Skeletal muscle satellite cell (primary cell): Measurements from ENCODE around the gene EPN1. TPM values are rescaled to one million over a fixed set of nuclear protein-coding genes. Genes with fewer than 3 reads are reported as not detected.

ENCODE experiments used
- H3K27me3 ChIP-seq: 2 replicates; pipeline ENCODE4 v1.7.0; 2013; ENCODE audit warnings: low read length; ENCODE audit not compliant: control insufficient read depth, insufficient read depth
- H3K36me3 ChIP-seq: 2 replicates; pipeline ENCODE4 v1.7.0; 2013; ENCODE audit warnings: mild to moderate bottlenecking, control low read depth, low read length; ENCODE audit not compliant: insufficient read depth
- H3K4me1 ChIP-seq: 2 replicates; pipeline ENCODE4 v1.7.0; 2013; ENCODE audit warnings: low read length; ENCODE audit not compliant: control insufficient read depth, insufficient read depth
- H3K4me2 ChIP-seq: 2 replicates; pipeline ENCODE4 v1.7.0; 2013; ENCODE audit warnings: mild to moderate bottlenecking, low read length
- H3K4me3 ChIP-seq: 2 replicates; pipeline ENCODE4 v1.7.0; 2013; ENCODE audit warnings: low read length
- H3K9ac ChIP-seq: 2 replicates; pipeline ENCODE4 v1.7.0; 2013; ENCODE audit warnings: mild to moderate bottlenecking, low read depth, low read length, moderate library complexity
- H3K9me3 ChIP-seq: replicated peaks from 2 replicates; pipeline ENCODE4 v1.7.0; 2013; ENCODE audit warnings: mild to moderate bottlenecking, control low read depth, low read length
- total RNA-seq: library from RNA; depleted of rRNA; stranded (reverse); fragments of >200 nt; gene quantifications from 2 replicates; pipeline ENCODE4 v1.2.3, GENCODE V29; 2012; rRNA removed

Gene EPN1
- 55.3 and 77.1 TPM in 2 replicates for total RNA-seq

DNA sequence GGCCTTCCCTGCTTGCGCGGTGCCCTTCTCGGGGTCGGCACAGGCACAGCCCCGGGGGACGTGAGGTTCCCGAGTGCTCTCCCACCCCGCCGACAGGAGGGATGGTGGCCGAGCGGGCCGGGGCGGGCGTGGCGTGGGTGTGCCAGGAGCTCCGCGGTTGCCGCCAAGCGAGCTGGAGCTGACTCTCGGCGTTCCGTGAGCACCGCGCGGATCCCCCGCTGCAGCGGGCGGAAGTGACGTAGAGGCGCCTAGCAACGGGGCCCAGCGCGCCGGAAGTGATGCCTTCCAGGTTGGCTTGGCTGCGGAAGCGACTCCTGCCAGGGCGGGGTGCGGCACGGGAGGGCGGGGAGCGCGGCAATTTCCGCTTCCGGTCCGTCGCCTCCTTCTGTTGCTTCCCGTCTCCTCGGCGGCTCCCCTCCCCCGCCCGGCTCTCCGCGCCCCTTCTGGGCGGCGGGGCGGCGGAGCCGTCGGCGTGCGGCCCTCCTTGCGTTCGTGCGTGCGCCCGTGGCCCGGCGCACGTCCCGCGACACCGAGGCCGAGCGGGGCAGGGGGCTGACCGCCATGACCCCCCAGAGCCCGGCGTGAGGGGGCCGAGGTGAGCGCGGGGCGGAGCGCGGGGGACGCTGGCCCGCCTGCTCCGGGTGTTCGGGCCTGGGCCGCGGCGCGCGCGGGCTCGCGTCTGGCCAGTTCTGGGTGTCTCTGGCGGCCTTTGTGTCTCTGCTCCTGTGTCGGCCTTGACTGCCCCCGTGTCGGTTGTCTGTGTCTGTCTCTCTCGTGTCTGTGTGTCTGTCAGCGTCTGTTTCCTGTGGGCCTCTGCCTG lies at the start of gene EPN1:
Gene EPN1, plus strand, starts transcription at position 386 of the 820 bp plus-strand sequence. CDS start 3,402 bp downstream, outside the sequence.
- peaks cover 45% of the 10 kb centered on the region for H3K36me3 ChIP-seq

DNA sequence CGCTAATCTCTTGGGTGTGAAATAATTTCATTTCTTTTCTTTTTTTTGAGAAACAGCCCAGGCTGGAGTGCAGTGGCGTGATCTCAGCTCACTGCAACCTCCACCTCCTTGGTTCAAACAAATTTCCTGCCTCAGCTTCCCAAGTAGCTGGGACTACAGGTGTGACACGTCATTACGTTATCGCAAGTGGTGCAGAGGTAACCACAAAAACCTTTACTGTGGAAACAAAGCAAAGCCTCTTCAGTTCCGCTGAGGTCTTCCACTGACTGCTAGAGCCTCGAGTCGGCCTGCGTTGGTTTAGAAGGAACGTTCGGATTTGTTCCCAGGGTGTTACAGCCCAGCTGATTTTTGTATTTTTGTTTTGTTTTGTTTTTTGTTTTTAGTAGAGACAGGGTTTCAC lies 48.7 kb upstream of the EPN1 start:
- Histone ChIP-seq H3K4me3 (no peak overlapping the region), H3K9me3 (no peaks in the 10 kb centered on the region), H3K4me1 (peaks cover 5% of the 10 kb centered on the region), H3K9ac (no peak overlapping the region), H3K36me3 (peaks cover 4% of the 10 kb centered on the region), H3K27me3 (no peaks in the 10 kb centered on the region), H3K4me2 (no peak overlapping the region)

More for the DNA sequence above, at the start of gene EPN1:
- Histone ChIP-seq H3K9me3 (no peaks in the 10 kb centered on the region), H3K4me1 (peaks cover 40% of the 10 kb centered on the region), H3K4me2 (peak within 1 kb of the TSS; percentile 88), H3K4me3 (peak within 1 kb of the TSS; percentile 76), H3K27me3 (no peaks in the 10 kb centered on the region), H3K9ac (peak within 1 kb of the TSS; percentile 87)

DNA sequence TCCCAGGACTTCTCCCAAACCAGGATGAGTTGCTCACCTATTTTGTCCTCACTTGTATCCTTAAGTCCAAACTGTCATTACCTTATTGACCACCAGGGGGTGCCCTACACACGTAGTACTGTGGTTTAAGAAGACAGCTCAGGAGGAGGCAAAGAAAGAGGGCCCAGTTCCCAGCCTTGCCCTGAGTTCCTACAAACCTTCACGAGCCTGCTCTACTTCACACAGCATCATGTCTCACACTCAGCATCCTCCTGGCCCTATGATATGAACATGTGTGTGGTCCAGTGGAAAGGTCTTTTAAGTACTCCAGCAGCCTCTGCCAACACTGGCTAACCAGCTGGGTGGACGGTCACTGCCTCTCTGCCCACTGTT lies 42.6 kb upstream of the EPN1 start:
- H3K4me3 ChIP-seq = no peak overlapping the region
- H3K4me2 ChIP-seq = no peak overlapping the region
- H3K9ac ChIP-seq = peak overlapping the region; percentile 31
- H3K27me3 ChIP-seq = no peaks in the 10 kb centered on the region
- peaks cover 17% of the 10 kb centered on the region for H3K4me1 ChIP-seq
- H3K9me3 ChIP-seq = no peaks in the 10 kb centered on the region
- no peaks in the 10 kb centered on the region for H3K36me3 ChIP-seq

- Histone ChIP-seq H3K9me3 (no peaks in the 10 kb centered on the region), H3K4me1 (peaks cover 17% of the 10 kb centered on the region), H3K4me2 (peak overlapping the region; percentile 87), H3K4me3 (peak overlapping the region; percentile 85), H3K36me3 (no peaks in the 10 kb centered on the region), H3K27me3 (no peaks in the 10 kb centered on the region), H3K9ac (peak overlapping the region; percentile 99)
Measured at GRCh38 chr19:55633861-55634260, 41.2 kb upstream of the EPN1 start.

GRCh38 chr19:55635334-55635717 lies 39.7 kb upstream of the EPN1 start:
- Histone ChIP-seq H3K4me3 (peak overlapping the region; percentile 85), H3K4me1 (peaks cover 24% of the 10 kb centered on the region), H3K9me3 (no peaks in the 10 kb centered on the region), H3K9ac (peak overlapping the region; percentile 99), H3K36me3 (no peaks in the 10 kb centered on the region), H3K27me3 (no peaks in the 10 kb centered on the region), H3K4me2 (peak overlapping the region; percentile 87)

DNA sequence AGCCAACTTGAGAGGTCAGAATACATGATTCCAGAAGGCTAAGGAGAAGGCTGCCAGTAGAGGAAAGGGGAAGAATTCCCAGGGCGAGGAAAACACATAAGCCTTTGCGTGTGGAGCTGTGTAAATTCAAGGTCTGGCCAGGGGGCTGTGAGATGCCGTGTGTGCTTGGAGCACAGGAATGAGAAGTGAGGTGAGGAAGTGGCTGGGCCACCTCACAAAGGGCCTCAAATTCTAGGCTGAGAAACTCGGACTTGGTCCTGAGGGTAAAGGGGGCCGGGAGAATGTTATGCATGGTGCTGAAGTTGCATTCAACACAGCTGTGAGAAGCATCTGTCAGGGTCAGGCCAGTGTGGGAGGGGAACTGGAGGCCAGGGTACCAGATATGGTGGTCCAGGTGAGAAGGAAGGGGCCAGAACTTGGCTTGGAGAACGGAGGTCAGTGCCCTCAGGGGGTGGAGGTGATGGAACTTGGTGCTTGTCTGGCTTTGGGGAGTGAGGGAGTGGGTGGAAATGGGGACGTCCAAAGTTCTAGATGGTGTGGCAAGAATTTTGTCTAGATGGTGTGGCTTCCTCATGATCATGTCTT lies 39.1 kb upstream of the EPN1 start:
- Histone ChIP-seq H3K9me3 (no peaks in the 10 kb centered on the region), H3K4me2 (peak overlapping the region; percentile 87), H3K27me3 (no peaks in the 10 kb centered on the region), H3K4me1 (peaks cover 27% of the 10 kb centered on the region), H3K9ac (peak overlapping the region; percentile 99), H3K36me3 (no peaks in the 10 kb centered on the region), H3K4me3 (peak overlapping the region; percentile 85)

DNA sequence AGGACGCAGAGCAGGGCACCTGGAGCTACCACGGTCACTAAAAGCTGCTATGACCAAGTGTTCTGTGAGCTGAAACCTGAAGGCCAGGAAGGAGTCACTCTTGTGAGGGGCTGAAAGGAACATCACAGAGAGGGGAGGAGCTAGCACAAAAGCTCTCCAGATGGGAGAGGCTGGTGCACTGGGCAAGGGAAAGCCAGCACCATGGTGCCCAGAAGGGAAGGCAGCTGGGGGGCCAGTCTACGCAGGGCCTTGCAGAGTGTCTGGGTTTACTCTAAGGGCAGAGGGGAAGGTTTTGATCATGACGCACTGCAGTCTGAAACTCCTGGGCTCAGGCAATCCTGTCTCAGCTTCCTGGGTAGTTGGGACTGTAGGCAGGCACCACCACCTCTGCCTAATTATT lies 38.3 kb upstream of the EPN1 start:
- Histone ChIP-seq H3K4me1 (peaks cover 27% of the 10 kb centered on the region), H3K36me3 (no peaks in the 10 kb centered on the region)

GRCh38 chr19:55637534-55637933 lies 37.5 kb upstream of the EPN1 start:
- no peak overlapping the region for H3K9ac ChIP-seq

More for the DNA sequence above, 38.3 kb upstream of the EPN1 start:
- no peak overlapping the region for H3K9ac ChIP-seq
- no peaks in the 10 kb centered on the region for H3K27me3 ChIP-seq
- peak overlapping the region; percentile 87 for H3K4me2 ChIP-seq
- no peaks in the 10 kb centered on the region for H3K9me3 ChIP-seq
- H3K4me3 ChIP-seq = peak overlapping the region; percentile 85

DNA sequence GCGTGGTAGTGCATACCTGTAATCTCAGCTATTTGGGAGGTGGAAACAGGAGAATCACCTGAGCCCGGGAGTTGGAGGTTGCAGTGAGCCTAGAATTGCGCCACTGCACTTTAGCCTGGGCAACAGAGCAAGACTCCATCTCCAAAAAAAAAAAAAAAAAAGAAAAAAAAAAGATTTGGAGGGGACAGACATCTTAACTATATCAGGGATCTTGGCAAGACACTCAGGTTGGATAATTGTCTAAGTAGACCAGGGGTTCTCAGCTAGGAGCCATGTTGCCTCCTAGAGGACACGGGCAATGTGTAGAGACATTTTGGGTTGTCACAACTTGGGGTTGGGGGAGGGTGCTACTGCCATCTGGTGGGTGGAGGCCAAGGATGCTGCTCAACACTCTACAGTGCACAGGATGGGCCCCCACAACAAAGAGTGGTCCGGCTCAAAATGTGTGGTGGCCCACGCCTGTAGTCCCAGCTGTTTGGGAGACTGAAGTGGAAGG lies 36.1 kb upstream of the EPN1 start:
- H3K27me3 ChIP-seq = no peaks in the 10 kb centered on the region
- H3K4me1 ChIP-seq = peaks cover 40% of the 10 kb centered on the region
- no peaks in the 10 kb centered on the region for H3K36me3 ChIP-seq
- H3K4me3 ChIP-seq = no peak overlapping the region
- H3K4me2 ChIP-seq = no peak overlapping the region
- no peaks in the 10 kb centered on the region for H3K9me3 ChIP-seq
- no peak overlapping the region for H3K9ac ChIP-seq

More at GRCh38 chr19:55637534-55637933, 37.5 kb upstream of the EPN1 start:
- no peak overlapping the region for H3K4me2 ChIP-seq
- H3K4me1 ChIP-seq = peaks cover 33% of the 10 kb centered on the region
- no peaks in the 10 kb centered on the region for H3K27me3 ChIP-seq
- no peaks in the 10 kb centered on the region for H3K9me3 ChIP-seq
- no peak overlapping the region for H3K4me3 ChIP-seq
- H3K36me3 ChIP-seq = no peaks in the 10 kb centered on the region

DNA sequence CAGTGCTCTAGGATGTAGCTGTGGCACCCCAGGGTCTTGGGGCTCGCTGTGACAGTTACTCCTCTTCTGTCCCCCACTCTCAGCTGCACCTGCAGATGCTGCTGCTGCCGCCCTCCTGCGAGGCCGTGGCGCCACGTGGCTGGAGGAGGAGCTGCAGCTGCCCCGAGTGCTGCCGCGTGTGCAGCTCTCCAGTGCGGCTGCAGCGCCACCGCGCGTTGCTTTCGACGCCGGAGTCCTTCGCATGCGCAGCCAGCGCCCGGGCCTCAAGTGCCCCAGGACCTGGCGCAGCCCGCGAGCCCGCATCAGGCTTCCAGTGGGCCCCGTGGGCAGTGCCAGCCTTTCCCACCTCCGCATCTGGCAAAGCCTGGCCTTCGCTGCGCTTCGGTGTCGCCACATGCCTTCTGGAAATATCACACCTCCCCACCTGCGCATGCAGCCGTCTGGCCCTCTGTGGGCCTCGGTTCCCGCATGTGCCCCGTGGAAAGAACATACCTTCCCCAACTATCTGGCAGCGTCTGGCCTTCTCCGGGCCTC lies 34.9 kb upstream of the EPN1 start:
- Histone ChIP-seq H3K9ac (peak overlapping the region; percentile 90), H3K4me3 (peak overlapping the region; percentile 94), H3K27me3 (no peaks in the 10 kb centered on the region), H3K4me2 (peak overlapping the region; percentile 92), H3K4me1 (peaks cover 46% of the 10 kb centered on the region), H3K36me3 (peaks cover 7% of the 10 kb centered on the region), H3K9me3 (no peaks in the 10 kb centered on the region)

- no peaks in the 10 kb centered on the region for H3K27me3 ChIP-seq
- H3K36me3 ChIP-seq = peaks cover 12% of the 10 kb centered on the region
- peak within 1 kb of the TSS; percentile 90 for H3K9ac ChIP-seq
- H3K9me3 ChIP-seq = no peaks in the 10 kb centered on the region
- H3K4me2 ChIP-seq = peak within 1 kb of the TSS; percentile 92
- H3K4me3 ChIP-seq = peak within 1 kb of the TSS; percentile 94
- H3K4me1 ChIP-seq = peaks cover 46% of the 10 kb centered on the region
Measured at GRCh38 chr19:55640577-55641425, 34.2 kb upstream of the EPN1 start, which contains the start of gene ZNF580. ZNF580 (plus strand) TSS chr19:55641002; CDS start chr19:55642509, 1,507 bp downstream.
